ELR (cell line): ENCODE results near the gene CDH13.
A peak's percentile ranks its signal among the peaks of the same experiment; 100 is the strongest.

Experiments
- DNase-seq: peaks from one replicate; pipeline ENCODE4 v3.0.0-alpha.2; 2015; ENCODE audit warnings: low read depth

Gene CDH13

DNA sequence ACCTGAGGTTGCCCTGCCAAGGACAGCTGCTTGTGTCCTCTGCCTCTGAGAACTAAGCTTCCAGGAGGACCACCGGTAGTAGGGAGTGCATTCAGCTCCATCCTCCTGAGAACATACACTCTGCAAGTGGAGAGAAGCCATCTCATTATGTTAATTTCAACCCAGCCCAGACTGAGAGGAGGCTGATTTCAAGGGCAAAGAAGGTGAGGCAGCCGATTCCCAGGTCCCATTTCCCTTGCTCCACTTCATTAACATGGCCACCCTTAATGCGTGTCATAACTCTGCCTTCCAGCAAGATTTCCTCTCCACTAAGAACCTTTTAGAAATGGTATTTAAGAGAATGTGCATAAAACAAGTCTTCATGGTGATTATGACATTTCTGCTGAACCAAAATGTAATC, 72.5 kb downstream of the CDH13 start:
- no peak for DNase-seq

DNA sequence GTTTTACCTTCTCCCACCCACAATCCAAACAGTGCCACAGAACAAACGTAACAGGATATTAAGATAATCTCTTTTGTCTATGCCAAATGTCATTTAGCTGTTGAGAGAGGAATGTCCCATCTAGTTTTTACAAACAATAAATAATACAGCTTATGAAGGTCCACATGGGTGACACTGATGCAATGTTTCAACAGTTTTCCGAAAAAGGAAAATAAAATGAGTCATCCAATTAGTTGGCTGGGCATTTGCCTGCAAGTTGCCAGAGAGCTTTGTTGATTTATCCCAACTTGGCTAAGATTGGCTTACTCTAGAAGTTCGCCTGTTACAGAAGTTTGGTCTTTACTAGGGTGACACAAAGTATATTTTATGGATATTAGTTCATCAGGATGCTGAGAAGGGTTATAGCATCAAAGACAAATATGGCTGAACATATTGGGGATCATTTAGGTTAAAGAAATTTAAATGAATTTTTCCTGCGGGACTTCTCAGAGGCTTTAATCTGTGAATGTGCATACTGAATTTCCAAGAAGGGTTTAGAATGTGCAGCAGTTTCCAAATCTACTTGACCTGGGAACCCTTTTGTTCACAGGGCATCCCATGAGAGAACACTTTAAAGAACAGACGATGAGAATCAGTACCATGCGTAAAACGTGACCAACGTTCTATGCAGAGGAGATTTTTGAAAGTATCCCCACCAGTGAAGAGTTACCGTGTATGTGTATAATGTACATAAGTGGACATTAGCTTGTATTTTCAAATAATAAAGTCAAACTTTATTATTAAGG, 73.1 kb downstream of the CDH13 start:
- peak; percentile 77 for DNase-seq

DNA sequence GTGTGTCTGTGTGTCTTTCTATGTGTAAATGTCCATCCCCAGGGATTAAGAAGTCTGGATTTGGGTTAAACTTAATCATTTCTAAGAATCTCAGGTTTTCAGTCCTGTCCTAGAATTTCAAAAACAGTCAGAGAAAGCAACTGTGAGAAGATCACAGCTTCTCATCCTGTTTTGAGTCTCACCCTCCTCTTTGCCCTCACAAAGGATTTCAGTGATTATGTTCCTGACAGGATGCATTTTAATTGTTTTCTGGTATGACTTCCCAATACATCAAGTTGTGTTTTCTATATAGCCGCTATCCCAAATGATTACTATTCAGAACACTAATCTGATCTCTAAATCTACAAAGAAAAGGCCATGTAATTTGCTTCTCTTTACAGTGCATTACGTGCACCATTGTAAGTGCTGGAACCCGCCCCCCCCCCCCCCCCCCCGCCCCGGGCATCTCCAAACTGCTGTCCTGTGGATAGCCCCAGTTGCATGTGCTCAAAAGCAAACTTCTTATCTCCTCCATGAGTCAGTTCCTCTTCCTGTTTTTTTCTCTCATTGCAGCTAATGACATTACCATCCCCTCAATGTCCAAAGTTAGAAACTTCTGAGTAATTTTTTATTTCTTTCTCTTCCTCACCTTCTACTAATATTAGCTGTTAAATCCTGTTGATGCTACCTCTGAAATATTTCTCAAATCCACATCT, 73.9 kb downstream of the CDH13 start:
- DNase-seq = peak; percentile 74

DNA sequence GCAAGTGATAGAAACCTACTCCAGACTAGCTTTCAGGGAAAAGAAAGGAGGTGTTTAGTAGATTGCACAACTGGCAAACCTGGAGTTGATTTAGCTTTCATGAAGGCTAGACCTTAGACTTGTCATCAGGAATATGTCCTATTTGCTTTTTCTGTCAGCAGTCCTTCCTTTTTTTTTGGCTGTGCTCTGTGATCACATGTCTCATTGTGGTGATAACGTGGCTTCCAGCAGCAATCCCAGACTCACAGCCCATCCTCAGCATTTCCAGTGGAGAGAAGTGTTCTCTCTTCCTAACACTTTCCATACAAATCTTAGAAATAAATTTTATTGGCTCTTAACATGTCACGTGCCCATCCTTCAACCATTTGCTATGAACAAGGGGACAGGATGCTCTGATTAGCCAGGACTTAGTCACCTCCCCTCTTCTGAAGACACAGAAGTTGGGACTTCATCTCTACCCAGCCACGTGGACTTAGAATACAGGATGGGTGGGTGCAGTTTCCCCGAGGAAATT, 74.7 kb downstream of the CDH13 start:
- DNase-seq = peak; percentile 10

DNA sequence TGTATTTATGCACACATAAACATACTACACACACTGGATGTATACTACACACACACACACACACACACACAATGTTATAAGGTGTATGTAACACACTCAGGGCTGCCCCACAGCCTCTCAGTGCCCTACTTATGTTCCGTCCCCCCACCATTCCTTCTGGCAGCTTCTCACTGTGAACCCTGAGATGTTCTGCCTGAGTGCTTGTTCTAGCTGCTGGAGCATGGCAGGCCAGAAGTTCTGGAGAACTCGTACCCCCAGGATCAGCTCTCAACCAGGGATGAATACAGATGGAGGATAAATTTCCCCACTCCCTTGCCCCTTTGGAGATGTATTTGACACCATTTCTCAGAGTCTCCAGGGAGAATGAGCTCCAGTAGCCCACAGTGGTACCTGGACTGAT, 76.4 kb downstream of the CDH13 start:
- no peak for DNase-seq

DNA sequence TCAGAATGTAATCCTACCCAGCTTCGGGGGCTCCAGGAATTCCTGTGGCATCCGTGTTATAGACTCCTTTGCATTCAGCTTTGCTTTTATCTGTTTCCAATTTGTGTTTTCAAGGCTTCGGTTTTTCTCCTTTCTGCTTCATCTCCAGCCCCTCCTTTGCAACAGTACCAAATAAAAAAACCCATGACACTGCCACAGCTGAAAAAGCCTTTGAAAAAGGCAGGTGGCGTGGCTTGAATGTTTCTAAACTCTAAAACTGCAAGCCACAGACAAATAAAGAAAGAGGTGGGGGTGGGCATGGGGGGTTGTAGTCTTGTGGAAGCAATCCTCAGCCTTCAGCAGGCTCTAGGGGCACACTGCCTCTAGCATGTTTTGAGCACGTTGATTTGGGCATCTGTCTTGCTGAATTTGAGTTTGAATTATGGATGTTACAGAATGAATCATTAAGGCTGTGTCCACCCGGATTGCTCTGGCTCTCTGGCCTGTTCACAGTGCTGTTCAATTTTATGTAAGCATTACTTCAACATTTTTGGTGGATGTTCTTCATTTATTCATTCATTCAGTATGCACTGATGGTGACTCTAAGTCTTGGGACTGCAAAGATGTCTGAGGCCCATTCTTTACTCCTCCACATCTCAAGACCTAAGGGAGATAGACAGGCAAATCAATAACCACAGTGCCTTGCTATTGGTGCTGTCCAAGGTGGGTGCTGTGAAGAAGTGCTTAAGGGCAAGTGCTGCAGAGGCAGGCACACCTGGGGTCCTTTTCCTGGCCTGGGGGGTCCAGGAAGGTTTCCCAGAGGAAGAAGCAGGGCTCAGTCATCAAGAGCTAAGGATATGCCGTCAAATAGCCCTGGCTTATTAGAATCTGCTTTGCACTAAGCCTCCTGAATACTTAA, 77.4 kb downstream of the CDH13 start:
- DNase-seq = no peak

DNA sequence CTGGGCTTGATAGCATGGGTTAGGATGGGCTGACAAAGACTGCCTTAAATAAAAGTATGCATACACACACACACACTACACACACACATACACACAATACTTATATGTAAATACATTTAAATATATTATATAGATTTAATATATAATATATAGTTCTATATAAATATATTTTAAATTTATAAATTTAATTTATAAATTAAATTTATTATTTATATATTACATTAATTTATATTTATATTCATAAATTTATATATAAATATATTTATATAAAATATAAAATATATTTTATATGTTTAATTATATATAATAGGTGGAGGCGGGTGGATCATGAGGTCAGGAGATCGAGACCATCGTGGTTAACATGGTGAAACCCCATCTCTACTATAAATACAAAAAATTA, 83.2 kb downstream of the CDH13 start:
- no peak for DNase-seq

DNA sequence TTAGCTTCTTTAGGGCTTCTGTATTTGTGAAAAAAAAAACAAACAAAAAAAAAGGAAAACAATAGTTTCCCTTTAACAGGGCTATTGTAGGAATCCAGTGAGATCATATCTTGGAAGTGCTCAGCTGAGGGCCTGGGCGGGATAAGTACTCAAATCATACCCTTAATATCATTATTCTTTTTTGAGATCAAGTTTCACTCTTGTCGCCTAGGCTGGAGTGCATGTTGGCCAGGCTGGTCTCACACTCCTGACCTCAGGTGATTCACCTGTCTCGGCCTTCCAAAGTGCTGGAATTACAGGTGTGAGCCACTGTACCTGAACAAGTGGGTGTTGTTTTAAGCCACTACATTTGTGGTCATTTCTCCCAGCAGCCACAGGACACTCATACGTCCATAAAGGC, 87.0 kb downstream of the CDH13 start:
- DNase-seq = no peak

DNA sequence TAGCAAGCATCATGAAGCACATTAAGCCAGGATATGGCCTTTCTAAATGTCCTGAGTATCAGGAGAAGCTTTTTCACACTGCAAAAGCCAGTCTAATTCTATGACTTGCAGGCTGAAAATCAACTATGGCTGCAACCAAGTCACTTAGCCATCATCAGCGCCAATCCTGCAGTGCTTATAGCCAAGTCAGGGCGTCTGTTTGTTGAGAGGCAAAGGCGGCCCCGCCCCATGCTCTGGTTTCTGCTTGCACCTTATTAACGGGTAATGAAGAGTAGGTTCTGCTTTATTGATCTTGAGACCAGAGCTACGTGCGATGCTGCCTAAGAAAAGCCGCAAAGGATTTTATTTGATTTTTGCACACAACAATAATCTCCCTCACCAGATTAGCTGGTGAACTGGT, 88.4 kb downstream of the CDH13 start:
- no peak for DNase-seq

DNA sequence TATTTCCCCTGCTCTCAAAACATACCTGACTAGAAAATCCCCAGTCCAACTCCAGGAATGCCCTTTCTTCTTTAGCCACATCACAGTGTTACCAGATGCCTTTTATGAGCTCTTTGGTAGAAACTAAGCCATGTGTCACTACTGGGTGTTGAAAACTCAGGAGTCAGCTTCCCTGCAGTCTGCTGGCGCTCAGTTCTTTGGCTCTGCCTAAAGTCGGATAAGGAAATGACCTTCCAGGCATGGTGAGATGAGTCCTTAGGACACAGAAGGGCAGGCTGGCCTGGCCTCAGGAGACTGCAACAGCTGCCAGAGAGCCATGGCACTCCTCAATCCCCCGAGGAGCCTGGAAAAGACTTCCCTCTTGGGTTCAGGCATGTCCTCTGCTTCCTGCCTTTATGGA, 89.1 kb downstream of the CDH13 start:
- DNase-seq = no peak

DNA sequence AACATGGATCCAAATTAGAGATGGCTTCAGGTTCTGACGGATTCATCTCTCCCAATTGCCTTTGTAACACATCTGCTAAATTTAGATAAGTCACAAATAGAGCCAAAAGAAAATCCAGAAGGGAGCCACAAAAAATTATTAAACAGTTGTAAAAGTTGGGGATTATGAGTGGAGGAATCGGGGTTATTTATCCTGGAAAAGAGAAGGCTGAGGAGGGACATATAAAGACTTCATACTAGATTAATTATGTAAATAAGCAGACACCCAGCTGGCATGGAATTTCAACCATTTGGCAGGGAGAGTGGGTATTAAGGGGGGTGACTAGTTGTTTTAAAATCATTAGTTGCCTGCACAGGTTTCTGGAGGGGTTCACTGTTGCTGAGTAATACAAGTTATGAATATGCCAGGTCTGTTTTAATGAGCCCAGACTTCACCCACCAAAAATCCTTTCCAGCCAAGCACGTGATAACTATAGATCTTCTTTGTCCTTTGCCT, 89.6 kb downstream of the CDH13 start:
- DNase-seq = no peak

DNA sequence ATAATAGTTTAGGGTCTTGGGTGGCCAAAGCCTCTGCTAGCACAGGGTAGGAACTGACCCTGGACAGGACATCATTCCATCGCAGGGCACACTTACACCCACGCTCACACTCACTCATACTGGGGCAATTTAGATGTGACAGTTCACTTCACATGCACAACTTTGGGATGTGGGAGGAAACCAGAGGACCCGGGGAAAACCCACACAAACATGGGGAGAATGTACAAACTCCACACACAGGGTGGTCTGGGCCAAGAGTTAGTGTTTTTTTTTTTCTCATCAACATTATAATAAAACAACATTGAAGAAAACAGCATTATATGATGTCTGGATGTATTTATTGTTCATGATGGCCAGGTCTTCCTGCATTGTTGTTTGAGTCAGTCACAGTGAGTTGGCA, 93.6 kb downstream of the CDH13 start:
- DNase-seq = no peak

DNA sequence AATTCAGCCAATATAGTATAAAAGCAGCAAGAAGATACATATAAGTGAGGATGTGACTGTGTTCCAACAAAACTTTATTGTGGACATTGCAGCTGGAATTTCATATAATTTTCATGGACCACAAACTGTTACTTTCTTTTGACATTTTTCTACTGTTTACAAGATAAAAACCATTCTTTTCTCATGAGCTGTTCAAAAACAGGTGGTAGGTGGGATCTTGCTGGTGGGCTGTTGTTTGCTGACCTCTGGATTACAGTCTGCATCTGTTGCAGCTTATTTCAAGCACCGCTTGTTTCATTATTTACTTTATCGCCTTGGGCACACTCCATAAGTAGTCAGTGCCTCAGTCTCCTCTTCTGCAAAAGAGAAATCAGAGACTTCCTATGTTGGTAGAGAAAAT, 99.5 kb downstream of the CDH13 start:
- DNase-seq = no peak

DNA sequence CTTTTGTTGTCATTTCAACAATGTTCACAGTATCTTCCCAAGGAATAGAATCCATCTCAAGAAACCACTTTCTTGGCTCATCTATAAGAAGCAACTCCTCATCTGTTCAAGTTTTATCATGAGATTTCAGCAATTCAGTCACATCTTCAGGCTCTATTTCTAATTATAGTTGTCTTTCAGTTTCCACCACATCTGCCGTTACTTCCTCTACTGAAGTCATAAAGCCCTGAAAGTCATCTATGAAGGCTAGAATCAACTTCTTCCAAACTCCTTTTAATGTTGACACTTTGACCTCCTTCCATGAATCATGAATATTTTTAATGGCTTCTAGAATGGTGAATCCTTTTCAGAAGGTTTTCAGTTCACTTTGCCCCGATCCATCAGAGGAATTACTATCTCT, 102.1 kb downstream of the CDH13 start:
- DNase-seq = no peak

DNA sequence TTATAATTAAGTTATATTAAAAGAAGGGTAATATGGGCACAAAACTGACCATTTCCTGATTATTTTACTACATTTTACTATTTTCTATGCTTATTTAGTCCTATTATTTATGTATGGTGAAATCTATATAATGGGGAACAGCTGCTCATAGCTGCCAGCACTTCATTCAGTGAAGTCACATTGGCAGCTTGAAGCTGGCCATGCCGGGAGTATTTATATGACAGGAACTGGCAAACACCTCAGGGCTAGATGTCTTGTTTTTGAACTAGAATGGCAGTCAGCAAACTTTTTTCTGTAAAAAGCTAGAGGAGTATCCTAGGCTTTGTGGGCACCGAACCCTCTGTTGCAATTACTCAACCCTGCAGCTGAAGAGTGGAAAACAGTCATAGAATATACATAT, 104.1 kb downstream of the CDH13 start:
- DNase-seq = no peak

DNA sequence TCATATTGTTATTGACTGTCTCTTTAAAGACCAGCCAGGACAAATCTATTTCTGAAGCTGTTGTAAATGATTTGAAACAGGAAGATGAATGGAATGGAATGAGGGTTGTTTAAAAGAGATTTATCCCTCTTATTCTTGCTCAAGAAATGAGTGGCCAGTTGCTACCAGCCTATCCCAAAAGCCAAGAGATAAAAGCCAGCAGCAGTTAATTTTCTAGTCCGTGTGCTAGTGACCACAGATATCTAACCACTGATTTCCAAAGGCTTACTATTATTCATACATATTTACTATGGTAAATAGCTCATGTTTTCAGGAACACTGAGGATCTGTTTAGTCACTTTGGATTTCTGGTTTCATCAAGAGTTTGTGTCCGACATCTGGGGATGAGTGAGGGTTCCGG, 105.7 kb downstream of the CDH13 start:
- DNase-seq = no peak

DNA sequence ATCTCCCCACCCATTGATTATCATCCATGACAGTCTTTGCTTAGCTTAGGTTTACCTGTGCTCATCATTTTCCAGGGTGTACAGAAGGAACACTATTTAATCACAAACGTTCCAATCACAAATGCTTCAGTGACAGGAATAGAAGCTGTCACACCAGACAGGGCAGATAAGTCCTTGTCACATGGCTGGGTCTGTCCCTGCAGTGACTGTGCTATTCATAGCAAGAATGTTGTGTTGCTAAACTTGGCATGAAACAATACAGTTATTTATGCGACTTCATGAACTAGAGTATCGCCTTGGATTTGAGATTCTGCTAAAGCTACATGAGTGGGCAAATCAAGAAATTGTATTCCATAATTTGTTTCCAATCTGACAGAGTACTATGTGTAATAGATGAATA, 108.4 kb downstream of the CDH13 start:
- DNase-seq = no peak

DNA sequence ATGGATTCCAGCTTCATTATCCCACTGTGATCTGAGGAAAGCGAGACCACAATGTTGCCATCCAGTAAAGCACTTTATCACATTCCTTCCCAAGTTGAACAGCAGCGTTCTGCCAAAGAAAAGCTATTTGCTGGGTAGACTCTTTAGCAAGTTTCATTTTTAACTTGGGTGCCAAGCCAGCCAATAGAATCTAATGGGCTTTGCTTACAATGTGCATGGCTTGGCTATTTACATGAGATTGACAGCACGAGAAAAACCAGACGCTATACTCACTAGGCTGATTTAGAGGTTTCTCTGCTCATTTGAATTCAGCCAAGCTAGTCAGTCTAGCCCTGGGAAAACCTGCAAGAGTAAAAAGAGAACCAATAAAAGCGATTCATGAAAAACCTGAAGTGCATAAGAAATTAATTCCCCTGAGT, 108.9 kb downstream of the CDH13 start:
- no peak for DNase-seq

DNA sequence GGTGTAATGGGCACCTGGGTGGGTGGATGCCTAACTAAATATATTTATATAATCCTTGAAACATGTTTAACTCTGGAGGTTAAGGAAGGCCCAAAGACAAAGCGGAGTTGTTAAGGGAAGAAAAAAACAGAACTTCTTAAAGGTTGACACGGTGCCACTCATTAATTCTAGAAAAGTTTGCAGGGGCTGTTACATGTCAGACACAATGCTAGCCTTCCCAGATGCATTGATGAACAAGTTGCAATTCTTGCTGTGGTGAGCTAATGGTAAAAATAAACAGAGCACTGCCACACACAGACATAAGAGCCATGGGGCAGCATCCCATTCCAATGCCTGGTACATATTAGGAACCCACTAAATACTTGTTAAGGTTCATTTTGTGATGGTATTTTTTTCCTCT, 109.5 kb downstream of the CDH13 start:
- no peak for DNase-seq

DNA sequence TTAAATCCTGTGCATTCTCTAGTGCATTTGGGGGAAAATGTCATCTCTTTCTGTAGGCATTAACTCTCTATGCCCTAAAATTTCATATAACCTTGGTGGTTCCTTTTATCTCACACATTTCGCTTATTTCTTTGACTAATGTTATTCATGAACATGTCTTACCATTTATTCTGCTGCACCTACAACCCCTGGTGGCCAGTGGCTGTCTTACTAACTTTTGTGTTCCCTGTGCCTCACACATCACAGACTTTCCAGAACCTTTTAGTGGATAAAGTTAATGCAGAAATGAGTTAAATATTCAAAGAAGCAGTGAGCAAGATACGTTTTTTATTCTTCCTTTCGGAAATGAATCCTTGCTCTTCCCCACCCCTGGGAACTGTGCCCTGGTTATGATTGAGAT, 111.9 kb downstream of the CDH13 start:
- DNase-seq = peak; percentile 22

DNA sequence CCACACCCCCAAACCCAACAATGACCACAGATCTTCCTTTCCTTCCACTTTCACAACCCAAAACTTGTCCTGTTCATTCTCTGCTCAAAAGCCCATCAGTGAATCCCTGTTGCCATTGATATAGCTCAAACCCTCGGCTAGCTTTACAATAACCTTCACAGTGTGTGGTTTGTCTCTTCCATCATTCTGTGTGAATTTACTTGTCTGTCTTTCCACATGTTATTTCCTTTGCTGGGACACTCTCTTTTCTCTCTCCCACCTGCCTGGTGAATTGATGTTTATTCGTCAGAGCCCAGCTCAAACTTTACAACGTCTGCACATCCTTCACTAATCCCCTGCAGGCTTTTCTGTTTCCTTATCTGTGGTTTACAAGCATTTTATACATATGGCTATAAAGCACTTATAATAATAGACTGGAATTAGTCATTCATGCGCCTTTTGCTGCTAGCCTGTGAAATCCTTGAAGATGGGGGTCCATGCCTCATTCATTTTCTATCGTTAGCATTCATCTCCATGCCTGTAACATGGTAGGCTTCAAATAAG, 114.4 kb downstream of the CDH13 start:
- DNase-seq = peak; percentile 67

DNA sequence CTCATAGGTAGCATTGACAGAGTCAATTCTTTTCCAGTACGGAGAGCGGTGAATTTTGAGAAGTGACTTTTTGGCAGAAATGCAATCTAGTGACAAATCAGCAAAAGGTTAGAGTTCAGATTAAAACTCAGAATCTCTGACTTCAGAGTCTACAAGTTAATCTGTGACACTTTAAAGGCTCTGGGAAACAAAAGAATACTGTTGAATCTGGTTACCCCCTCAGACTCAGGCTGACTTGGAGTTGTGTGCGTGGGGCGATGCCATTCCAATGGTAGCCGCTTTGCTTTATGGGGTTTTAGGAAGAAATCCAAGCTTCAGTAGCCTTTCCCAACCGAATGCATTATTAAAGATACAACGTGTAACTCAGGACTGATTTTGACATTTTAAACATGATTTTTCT, 118.2 kb downstream of the CDH13 start:
- no peak for DNase-seq
